Astrocyte (in vitro differentiated cells and primary cell): ENCODE data around the gene ARPIN. TPM values are rescaled to one million over a fixed set of nuclear protein-coding genes. Genes with fewer than 3 reads are reported as not detected.

Source experiments
- DNase-seq: peaks from one replicate; pipeline ENCODE4 v3.0.0-alpha.2; 2010; ENCODE audit warnings: low read depth
- FAIRE-seq: peaks from 2 replicates; lab custom pipeline; 2011; peaks lifted over from hg19 to GRCh38; lab: Jason Lieb, UNC
- H2AFZ ChIP-seq: 2 replicates; pipeline ENCODE4 v1.6.0; 2012; ENCODE audit warnings: low read depth, low read length, inconsistent platforms
- H3K27ac ChIP-seq: 2 replicates; pipeline ENCODE4 v1.5.1; 2011; ENCODE audit warnings: low read depth, low read length, inconsistent platforms
- H3K27me3 ChIP-seq: 2 replicates; pipeline ENCODE4 v1.6.0; 2011; ENCODE audit warnings: low read length, inconsistent platforms; ENCODE audit not compliant: insufficient read depth
- H3K36me3 ChIP-seq: 2 replicates; pipeline ENCODE4 v1.5.1; 2011; ENCODE audit warnings: low read length, inconsistent platforms; ENCODE audit not compliant: insufficient read depth
- H3K4me1 ChIP-seq: 2 replicates; pipeline ENCODE4 v1.5.1; 2011; ENCODE audit warnings: low read length, inconsistent platforms; ENCODE audit not compliant: insufficient read depth
- H3K4me2 ChIP-seq: 2 replicates; pipeline ENCODE4 v1.6.0; 2012; ENCODE audit warnings: low read length, inconsistent platforms
- H3K4me3 ChIP-seq: 2 replicates; pipeline ENCODE4 v1.5.1; 2011; ENCODE audit warnings: low read depth, mild to moderate bottlenecking, low read length, inconsistent platforms; ENCODE audit not compliant: insufficient read depth
- H3K79me2 ChIP-seq: 2 replicates; pipeline ENCODE4 v1.6.0; 2012; ENCODE audit warnings: mild to moderate bottlenecking, low read length, inconsistent platforms; ENCODE audit not compliant: insufficient read depth
- H3K9ac ChIP-seq: 2 replicates; pipeline ENCODE4 v1.6.0; 2012; ENCODE audit warnings: mild to moderate bottlenecking, low read length, inconsistent platforms
- H3K9me3 ChIP-seq: 2 replicates; pipeline ENCODE4 v1.5.1; 2012; ENCODE audit warnings: low read depth, mild to moderate bottlenecking, low read length, inconsistent platforms; ENCODE audit not compliant: insufficient read depth
- H4K20me1 ChIP-seq: 2 replicates; pipeline ENCODE4 v1.6.0; 2012; ENCODE audit warnings: low read length, inconsistent platforms; ENCODE audit not compliant: insufficient read depth
- H3K27ac Mint-ChIP-seq: one replicate; pipeline ENCODE4 v1.8.0; 2021; ENCODE audit warnings: mild to moderate bottlenecking, mixed read lengths; ENCODE audit not compliant: unreplicated experiment
- H3K27me3 Mint-ChIP-seq: one replicate; pipeline ENCODE4 v1.8.0; 2021; ENCODE audit warnings: low read depth, mixed read lengths; ENCODE audit not compliant: unreplicated experiment
- H3K36me3 Mint-ChIP-seq: one replicate; pipeline ENCODE4 v1.8.0; 2021; ENCODE audit warnings: low read depth, mixed read lengths; ENCODE audit not compliant: unreplicated experiment
- H3K4me1 Mint-ChIP-seq: one replicate; pipeline ENCODE4 v1.8.0; 2021; ENCODE audit warnings: low read depth, mixed read lengths; ENCODE audit not compliant: unreplicated experiment
- H3K4me3 Mint-ChIP-seq: one replicate; pipeline ENCODE4 v1.8.0; 2021; ENCODE audit warnings: mild to moderate bottlenecking, moderate library complexity, mixed read lengths; ENCODE audit not compliant: unreplicated experiment
- H3K9me3 Mint-ChIP-seq: one replicate; pipeline ENCODE4 v1.8.0; 2021; ENCODE audit warnings: mild to moderate bottlenecking, mixed read lengths; ENCODE audit not compliant: unreplicated experiment
- CTCF ChIP-seq: IDR thresholded peaks from 2 replicates; pipeline ENCODE4 v1.5.1; 2011; ENCODE audit warnings: low read depth, mild to moderate bottlenecking, inconsistent platforms, low read length, moderate library complexity; ENCODE audit not compliant: insufficient read depth
- EZH2 ChIP-seq: IDR thresholded peaks from 2 replicates; pipeline ENCODE4 v1.6.1; 2012; ENCODE audit warnings: mild to moderate bottlenecking, low read length, inconsistent platforms; ENCODE audit not compliant: insufficient read depth
- total RNA-seq: library from RNA; stranded (reverse); gene quantifications from 2 replicates; pipeline ENCODE4 v1.2.1, GENCODE V29; 2021

Gene ARPIN
- total RNA-seq, 1 donor from 2014 or later: 4.8 TPM

GRCh38 chr15:89926158-89926557 is 13.4 kb upstream of the ARPIN start:
- no peaks in the 10 kb centered on the region for H3K4me1 ChIP-seq
- H3K27ac ChIP-seq: no peak overlapping the region
- H3K27me3 ChIP-seq: peaks cover 3% of the 10 kb centered on the region
- no peak overlapping the region for H2AFZ ChIP-seq
- TF ChIP-seq EZH2 (no peak), CTCF (no peak)
- Mint-ChIP-seq H3K9me3 (no peaks in the 10 kb centered on the region), H3K4me1 (no peaks in the 10 kb centered on the region), H3K4me3 (no peak overlapping the region), H3K36me3 (no peaks in the 10 kb centered on the region), H3K27ac (no peak overlapping the region), H3K27me3 (peaks cover 12% of the 10 kb centered on the region)
- no peak overlapping the region for H3K9ac ChIP-seq
- DNase-seq: no peak
- FAIRE-seq: no peak
- no peak overlapping the region for H3K4me2 ChIP-seq
- no peak overlapping the region for H3K4me3 ChIP-seq
- H3K9me3 ChIP-seq: no peaks in the 10 kb centered on the region
- no peaks in the 10 kb centered on the region for H3K36me3 ChIP-seq
- no peaks in the 10 kb centered on the region for H3K79me2 ChIP-seq
- H4K20me1 ChIP-seq: no peaks in the 10 kb centered on the region

- Histone ChIP-seq H3K36me3 (no peaks in the 10 kb centered on the region), H4K20me1 (no peaks in the 10 kb centered on the region), H3K27ac (no peak overlapping the region), H3K4me3 (no peak overlapping the region), H3K4me2 (no peak overlapping the region), H3K4me1 (no peaks in the 10 kb centered on the region), H3K9me3 (no peaks in the 10 kb centered on the region), H3K79me2 (no peaks in the 10 kb centered on the region), H2AFZ (no peak overlapping the region), H3K9ac (no peak overlapping the region), H3K27me3 (no peaks in the 10 kb centered on the region)
- FAIRE-seq (no peak), DNase-seq (no peak)
- TF ChIP-seq CTCF: no peak
- no peak for TF ChIP-seq EZH2
- Mint-ChIP-seq H3K27ac (no peak overlapping the region), H3K4me1 (no peaks in the 10 kb centered on the region), H3K4me3 (no peak overlapping the region), H3K9me3 (peaks cover 3% of the 10 kb centered on the region), H3K27me3 (peaks cover 8% of the 10 kb centered on the region), H3K36me3 (peaks cover 2% of the 10 kb centered on the region)
Measured at GRCh38 chr15:89917442-89918101, 4.8 kb upstream of the ARPIN start.

- Mint-ChIP-seq H3K4me1 (no peaks in the 10 kb centered on the region), H3K36me3 (peaks cover 2% of the 10 kb centered on the region), H3K4me3 (no peak overlapping the region), H3K27me3 (peaks cover 8% of the 10 kb centered on the region), H3K9me3 (peaks cover 3% of the 10 kb centered on the region), H3K27ac (no peak overlapping the region)
- H3K36me3 ChIP-seq: no peaks in the 10 kb centered on the region
- DNase-seq: no peak
- no peaks in the 10 kb centered on the region for H3K9me3 ChIP-seq
- no peak overlapping the region for H3K4me2 ChIP-seq
- H3K4me1 ChIP-seq: peaks cover 4% of the 10 kb centered on the region
- no peaks in the 10 kb centered on the region for H3K79me2 ChIP-seq
- no peak overlapping the region for H3K27ac ChIP-seq
- no peak overlapping the region for H2AFZ ChIP-seq
- no peak overlapping the region for H3K9ac ChIP-seq
- FAIRE-seq: no peak
- H3K27me3 ChIP-seq: no peaks in the 10 kb centered on the region
- no peak overlapping the region for H3K4me3 ChIP-seq
- TF ChIP-seq CTCF (no peak), EZH2 (no peak)
- H4K20me1 ChIP-seq: no peaks in the 10 kb centered on the region
Measured at GRCh38 chr15:89916660-89917059, 3.9 kb upstream of the ARPIN start.
